ENCODE data around the gene STK11IP.

DNA sequence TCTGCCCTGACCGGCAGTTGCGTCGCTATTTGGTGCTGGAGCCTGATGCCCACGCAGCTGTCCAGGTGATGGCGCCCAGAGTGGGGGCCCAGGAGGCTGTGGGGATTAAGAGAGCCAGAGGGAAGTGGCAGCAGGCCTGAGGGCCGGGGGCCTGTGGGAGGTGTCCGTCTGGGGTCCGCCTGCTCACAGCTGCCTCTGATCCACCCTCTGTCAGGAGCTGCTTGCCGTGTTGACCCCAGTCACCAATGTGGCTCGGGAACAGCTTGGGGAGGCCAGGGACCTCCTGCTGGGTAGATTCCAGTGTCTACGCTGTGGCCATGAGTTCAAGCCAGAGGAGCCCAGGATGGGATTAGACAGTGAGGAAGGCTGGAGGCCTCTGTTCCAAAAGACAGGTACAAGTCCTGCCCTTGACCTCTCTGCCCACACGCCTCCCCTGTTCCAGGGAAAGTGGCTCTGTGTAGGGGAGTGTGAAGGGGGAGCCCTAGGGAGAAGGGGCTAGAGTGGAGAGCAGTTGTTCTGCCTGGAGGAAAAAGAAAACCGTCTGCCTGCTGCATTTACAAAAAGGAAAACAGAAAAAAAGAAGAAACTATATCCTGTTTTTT lies 11.6 kb downstream of the STK11IP start:
- TF ChIP-seq, protein P1, sequence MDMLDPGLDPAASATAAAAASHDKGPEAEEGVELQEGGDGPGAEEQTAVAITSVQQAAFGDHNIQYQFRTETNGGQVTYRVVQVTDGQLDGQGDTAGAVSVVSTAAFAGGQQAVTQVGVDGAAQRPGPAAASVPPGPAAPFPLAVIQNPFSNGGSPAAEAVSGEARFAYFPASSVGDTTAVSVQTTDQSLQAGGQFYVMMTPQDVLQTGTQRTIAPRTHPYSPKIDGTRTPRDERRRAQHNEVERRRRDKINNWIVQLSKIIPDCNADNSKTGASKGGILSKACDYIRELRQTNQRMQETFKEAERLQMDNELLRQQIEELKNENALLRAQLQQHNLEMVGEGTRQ (CRISPR knock-in tag; IDR thresholded peaks at IDR 0.05): no peak
- no peak for TF ChIP-seq FOXK1 (CRISPR knock-in tag; IDR thresholded peaks at IDR 0.05)
- TF ChIP-seq, protein P2, sequence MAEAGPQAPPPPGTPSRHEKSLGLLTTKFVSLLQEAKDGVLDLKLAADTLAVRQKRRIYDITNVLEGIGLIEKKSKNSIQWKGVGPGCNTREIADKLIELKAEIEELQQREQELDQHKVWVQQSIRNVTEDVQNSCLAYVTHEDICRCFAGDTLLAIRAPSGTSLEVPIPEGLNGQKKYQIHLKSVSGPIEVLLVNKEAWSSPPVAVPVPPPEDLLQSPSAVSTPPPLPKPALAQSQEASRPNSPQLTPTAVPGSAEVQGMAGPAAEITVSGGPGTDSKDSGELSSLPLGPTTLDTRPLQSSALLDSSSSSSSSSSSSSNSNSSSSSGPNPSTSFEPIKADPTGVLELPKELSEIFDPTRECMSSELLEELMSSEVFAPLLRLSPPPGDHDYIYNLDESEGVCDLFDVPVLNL (CRISPR knock-in tag; IDR thresholded peaks at IDR 0.05; ENCODE audit: borderline replicate concordance, low read depth): no peak
- TF ChIP-seq, protein P3, sequence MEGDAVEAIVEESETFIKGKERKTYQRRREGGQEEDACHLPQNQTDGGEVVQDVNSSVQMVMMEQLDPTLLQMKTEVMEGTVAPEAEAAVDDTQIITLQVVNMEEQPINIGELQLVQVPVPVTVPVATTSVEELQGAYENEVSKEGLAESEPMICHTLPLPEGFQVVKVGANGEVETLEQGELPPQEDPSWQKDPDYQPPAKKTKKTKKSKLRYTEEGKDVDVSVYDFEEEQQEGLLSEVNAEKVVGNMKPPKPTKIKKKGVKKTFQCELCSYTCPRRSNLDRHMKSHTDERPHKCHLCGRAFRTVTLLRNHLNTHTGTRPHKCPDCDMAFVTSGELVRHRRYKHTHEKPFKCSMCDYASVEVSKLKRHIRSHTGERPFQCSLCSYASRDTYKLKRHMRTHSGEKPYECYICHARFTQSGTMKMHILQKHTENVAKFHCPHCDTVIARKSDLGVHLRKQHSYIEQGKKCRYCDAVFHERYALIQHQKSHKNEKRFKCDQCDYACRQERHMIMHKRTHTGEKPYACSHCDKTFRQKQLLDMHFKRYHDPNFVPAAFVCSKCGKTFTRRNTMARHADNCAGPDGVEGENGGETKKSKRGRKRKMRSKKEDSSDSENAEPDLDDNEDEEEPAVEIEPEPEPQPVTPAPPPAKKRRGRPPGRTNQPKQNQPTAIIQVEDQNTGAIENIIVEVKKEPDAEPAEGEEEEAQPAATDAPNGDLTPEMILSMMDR (IDR thresholded peaks at IDR 0.05): no peak
